ENCODE results near the gene MAP2K4.

DNA sequence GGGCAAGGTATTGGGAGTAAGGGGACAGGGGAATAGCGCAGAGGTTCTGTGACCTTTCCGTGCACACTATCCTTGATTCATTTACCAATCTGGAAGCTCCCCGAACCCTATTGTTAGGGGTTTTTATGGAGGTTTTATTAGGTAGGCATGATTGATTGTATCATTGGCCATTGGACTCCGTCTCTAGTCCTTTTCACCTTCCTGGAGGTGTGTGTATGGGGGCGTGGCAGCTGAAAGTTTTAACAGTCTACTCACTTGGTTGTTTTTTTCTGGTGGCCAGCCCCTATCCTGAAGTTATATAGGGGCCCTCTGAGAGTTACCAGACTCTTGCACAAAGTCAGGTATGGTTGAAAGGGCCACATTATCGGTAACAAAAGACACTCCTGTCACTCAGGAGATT, 23.0 kb downstream of the MAP2K4 start:
- no peak for TF ChIP-seq EZH2 (IDR thresholded peaks at IDR 0.05; ENCODE audit: borderline replicate concordance)
- TF ChIP-seq, protein P1, sequence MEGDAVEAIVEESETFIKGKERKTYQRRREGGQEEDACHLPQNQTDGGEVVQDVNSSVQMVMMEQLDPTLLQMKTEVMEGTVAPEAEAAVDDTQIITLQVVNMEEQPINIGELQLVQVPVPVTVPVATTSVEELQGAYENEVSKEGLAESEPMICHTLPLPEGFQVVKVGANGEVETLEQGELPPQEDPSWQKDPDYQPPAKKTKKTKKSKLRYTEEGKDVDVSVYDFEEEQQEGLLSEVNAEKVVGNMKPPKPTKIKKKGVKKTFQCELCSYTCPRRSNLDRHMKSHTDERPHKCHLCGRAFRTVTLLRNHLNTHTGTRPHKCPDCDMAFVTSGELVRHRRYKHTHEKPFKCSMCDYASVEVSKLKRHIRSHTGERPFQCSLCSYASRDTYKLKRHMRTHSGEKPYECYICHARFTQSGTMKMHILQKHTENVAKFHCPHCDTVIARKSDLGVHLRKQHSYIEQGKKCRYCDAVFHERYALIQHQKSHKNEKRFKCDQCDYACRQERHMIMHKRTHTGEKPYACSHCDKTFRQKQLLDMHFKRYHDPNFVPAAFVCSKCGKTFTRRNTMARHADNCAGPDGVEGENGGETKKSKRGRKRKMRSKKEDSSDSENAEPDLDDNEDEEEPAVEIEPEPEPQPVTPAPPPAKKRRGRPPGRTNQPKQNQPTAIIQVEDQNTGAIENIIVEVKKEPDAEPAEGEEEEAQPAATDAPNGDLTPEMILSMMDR (IDR thresholded peaks at IDR 0.05; ENCODE audit: poor library complexity) = no peak
